ENCODE data around the gene PXDN.

Gene PXDN

DNA sequence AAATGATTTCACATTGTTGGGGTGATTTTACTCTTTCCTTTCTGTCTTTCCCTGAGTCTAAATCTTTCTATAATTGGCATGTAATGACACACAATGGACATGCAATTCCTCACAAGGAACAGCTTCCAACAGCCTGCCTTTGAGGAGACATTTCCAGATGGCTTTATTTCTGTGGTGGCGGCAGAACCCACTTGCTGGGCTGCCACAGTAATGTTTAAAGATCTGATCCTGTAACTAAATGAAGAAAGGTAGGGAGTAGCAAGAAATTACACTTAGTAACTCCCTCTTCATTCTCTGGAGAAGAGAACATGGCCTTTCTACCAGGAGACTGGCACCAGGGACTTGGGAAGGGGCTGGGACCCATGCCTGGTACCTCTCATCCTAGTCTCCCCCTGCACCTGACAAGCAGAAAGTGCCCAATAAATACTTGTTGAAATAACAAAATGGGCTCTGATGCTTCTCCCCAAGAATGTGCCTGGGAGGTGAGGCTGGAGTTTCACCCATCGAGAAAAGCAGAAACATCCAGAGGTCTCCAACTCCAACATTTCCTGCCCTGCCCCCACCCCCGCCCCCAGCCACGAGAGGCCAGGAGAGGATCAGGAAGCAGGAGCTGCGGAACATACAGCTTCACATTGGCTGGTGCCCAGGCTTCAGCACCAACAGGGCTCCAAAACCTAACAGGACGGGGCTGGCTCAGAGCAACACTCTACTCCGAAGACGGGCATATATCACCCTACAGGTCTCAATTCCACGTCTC, 92.1 kb downstream of the PXDN start:
- H3K36me3 ChIP-seq (ENCODE audit: control insufficient read depth, insufficient read depth, low read length), result peaks cover 4% of the 10 kb centered on the region
- H2BK120ac ChIP-seq (ENCODE audit: low read depth, low read length), result no peak overlapping the region
- no peak overlapping the region for H3K9ac ChIP-seq (ENCODE audit: low read length)
- no peak overlapping the region for H3K4ac ChIP-seq (ENCODE audit: low read depth, low read length)
- H3K18ac ChIP-seq (ENCODE audit: low read length), result no peak overlapping the region
- no peak for DNase-seq
- H3K79me2 ChIP-seq (ENCODE audit: control insufficient read depth, insufficient read depth, low read length), result no peaks in the 10 kb centered on the region
- WGBS (ENCODE audit: extremely low coverage, insufficient coverage, low lambda C conversion rate), result no CpG with 5 or more reads among the region's 9 CpGs
- peaks cover 2% of the 10 kb centered on the region for H3K79me1 ChIP-seq (ENCODE audit: low read length)
- H3K4me3 ChIP-seq (ENCODE audit: low read length), result no peak overlapping the region
- no peak overlapping the region for H4K5ac ChIP-seq (ENCODE audit: low read length)
- no peak overlapping the region for H3K27ac ChIP-seq (ENCODE audit: low read depth, low read length)
- H2BK5ac ChIP-seq (ENCODE audit: low read length), result no peak overlapping the region
- no peak overlapping the region for H2BK15ac ChIP-seq (replicated peaks; ENCODE audit: low read depth)
- no peak overlapping the region for H2AK5ac ChIP-seq (ENCODE audit: low read length)
- H3K27me3 ChIP-seq (ENCODE audit: insufficient read depth, low read length, poor library complexity), result no peaks in the 10 kb centered on the region
- H3K23ac ChIP-seq (ENCODE audit: low read length), result no peak overlapping the region
- no peak overlapping the region for H4K8ac ChIP-seq (ENCODE audit: low read depth, low read length)
- no peak overlapping the region for H3K56ac ChIP-seq (ENCODE audit: low read length)
- H3K4me1 ChIP-seq (ENCODE audit: control insufficient read depth, low read depth, low read length), result no peaks in the 10 kb centered on the region
- no peak overlapping the region for H3K4me2 ChIP-seq (ENCODE audit: low read length)

- Histone ChIP-seq H2AK5ac (ENCODE audit: low read length) (no peak overlapping the region), H3K4me1 (ENCODE audit: control insufficient read depth, low read depth, low read length) (no peaks in the 10 kb centered on the region), H3K18ac (ENCODE audit: low read length) (no peak overlapping the region), H2BK5ac (ENCODE audit: low read length) (no peak overlapping the region), H4K5ac (ENCODE audit: low read length) (no peak overlapping the region), H3K4me2 (ENCODE audit: low read length) (no peak overlapping the region), H3K79me2 (ENCODE audit: control insufficient read depth, insufficient read depth, low read length) (no peaks in the 10 kb centered on the region), H3K56ac (ENCODE audit: low read length) (no peak overlapping the region), H4K8ac (ENCODE audit: low read depth, low read length) (no peak overlapping the region), H3K9ac (ENCODE audit: low read length) (no peak overlapping the region), H3K27ac (ENCODE audit: low read depth, low read length) (no peak overlapping the region), H3K36me3 (ENCODE audit: control insufficient read depth, insufficient read depth, low read length) (peaks cover 4% of the 10 kb centered on the region), H3K27me3 (ENCODE audit: insufficient read depth, low read length, poor library complexity) (no peaks in the 10 kb centered on the region), H2BK15ac (replicated peaks; ENCODE audit: low read depth) (no peak overlapping the region), H3K4ac (ENCODE audit: low read depth, low read length) (no peak overlapping the region), H2BK120ac (ENCODE audit: low read depth, low read length) (no peak overlapping the region), H3K23ac (ENCODE audit: low read length) (no peak overlapping the region), H3K79me1 (ENCODE audit: low read length) (peaks cover 2% of the 10 kb centered on the region), H3K4me3 (ENCODE audit: low read length) (no peak overlapping the region)
- no CpG with 5 or more reads among the region's 16 CpGs for WGBS (ENCODE audit: extremely low coverage, insufficient coverage, low lambda C conversion rate)
- no peak for DNase-seq
Observed at GRCh38 chr2:1651121-1652033, 92.9 kb downstream of the PXDN start.

DNA sequence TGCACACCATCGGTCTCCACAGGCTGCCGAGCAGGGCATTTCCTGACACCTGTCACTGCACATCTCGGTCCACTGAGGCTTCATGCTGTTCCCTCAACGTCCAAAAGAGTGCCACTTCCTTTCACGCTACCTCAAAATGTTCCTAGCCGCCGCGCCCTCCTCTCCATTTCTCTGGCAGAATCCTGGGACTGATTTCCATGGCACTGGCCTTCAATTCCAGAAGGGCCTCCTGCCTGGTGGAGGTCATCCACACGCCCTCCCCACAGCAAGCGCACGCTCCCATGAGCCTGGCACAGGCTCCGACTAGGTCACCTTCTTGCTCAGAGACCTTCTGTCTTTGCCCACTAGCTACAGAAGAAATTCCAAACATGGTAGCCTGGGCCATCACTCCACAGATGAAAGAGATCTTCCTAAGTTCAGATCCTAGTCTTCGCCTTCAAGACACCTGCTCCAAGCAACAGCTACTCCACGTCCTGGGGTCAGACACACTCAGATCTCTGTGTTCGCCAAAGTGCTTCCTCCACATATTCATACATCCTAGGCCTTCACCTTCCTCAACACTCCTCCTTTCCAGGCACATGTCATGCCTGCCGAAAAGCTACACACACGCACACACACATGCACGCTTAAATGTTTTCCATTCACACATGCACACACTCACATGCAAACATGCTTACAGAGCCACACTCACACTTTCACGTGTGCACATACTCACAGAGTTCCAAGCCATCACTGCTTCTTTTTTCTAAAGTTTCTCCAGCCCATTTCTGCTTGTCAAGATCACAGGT, 94.0 kb downstream of the PXDN start:
- no peak overlapping the region for H3K56ac ChIP-seq (ENCODE audit: low read length)

GRCh38 chr2:1649103-1650084, 94.9 kb downstream of the PXDN start:
- H2BK15ac ChIP-seq (replicated peaks; ENCODE audit: low read depth), result no peak overlapping the region
- H3K79me1 ChIP-seq (ENCODE audit: low read length), result no peaks in the 10 kb centered on the region
- no peak for DNase-seq
- no peaks in the 10 kb centered on the region for H3K4me1 ChIP-seq (ENCODE audit: control insufficient read depth, low read depth, low read length)
- H3K18ac ChIP-seq (ENCODE audit: low read length), result no peak overlapping the region
- H3K4me3 ChIP-seq (ENCODE audit: low read length), result no peak overlapping the region
- no peak overlapping the region for H3K4me2 ChIP-seq (ENCODE audit: low read length)
- no peak overlapping the region for H3K4ac ChIP-seq (ENCODE audit: low read depth, low read length)
- no peak overlapping the region for H2AK5ac ChIP-seq (ENCODE audit: low read length)
- no CpG with 5 or more reads among the region's 58 CpGs for WGBS (ENCODE audit: extremely low coverage, insufficient coverage, low lambda C conversion rate)
- H3K36me3 ChIP-seq (ENCODE audit: control insufficient read depth, insufficient read depth, low read length), result peaks cover 4% of the 10 kb centered on the region
- no peak overlapping the region for H4K8ac ChIP-seq (ENCODE audit: low read depth, low read length)
- H3K79me2 ChIP-seq (ENCODE audit: control insufficient read depth, insufficient read depth, low read length), result no peaks in the 10 kb centered on the region
- H3K9ac ChIP-seq (ENCODE audit: low read length), result no peak overlapping the region
- H4K5ac ChIP-seq (ENCODE audit: low read length), result no peak overlapping the region
- H2BK120ac ChIP-seq (ENCODE audit: low read depth, low read length), result no peak overlapping the region
- H3K27me3 ChIP-seq (ENCODE audit: insufficient read depth, low read length, poor library complexity), result no peaks in the 10 kb centered on the region
- no peak overlapping the region for H3K23ac ChIP-seq (ENCODE audit: low read length)
- no peak overlapping the region for H3K56ac ChIP-seq (ENCODE audit: low read length)
- H3K27ac ChIP-seq (ENCODE audit: low read depth, low read length), result no peak overlapping the region
- H2BK5ac ChIP-seq (ENCODE audit: low read length), result no peak overlapping the region

More for the DNA sequence above, 94.0 kb downstream of the PXDN start:
- H3K4me3 ChIP-seq (ENCODE audit: low read length), result no peak overlapping the region
- H3K79me1 ChIP-seq (ENCODE audit: low read length), result peaks cover 1% of the 10 kb centered on the region
- no peak for DNase-seq
- no peak overlapping the region for H2BK5ac ChIP-seq (ENCODE audit: low read length)
- H4K8ac ChIP-seq (ENCODE audit: low read depth, low read length), result no peak overlapping the region
- H2BK120ac ChIP-seq (ENCODE audit: low read depth, low read length), result no peak overlapping the region
- no peak overlapping the region for H3K18ac ChIP-seq (ENCODE audit: low read length)
- H3K4me1 ChIP-seq (ENCODE audit: control insufficient read depth, low read depth, low read length), result no peaks in the 10 kb centered on the region
- no CpG with 5 or more reads among the region's 19 CpGs for WGBS (ENCODE audit: extremely low coverage, insufficient coverage, low lambda C conversion rate)
- no peaks in the 10 kb centered on the region for H3K27me3 ChIP-seq (ENCODE audit: insufficient read depth, low read length, poor library complexity)
- H3K9ac ChIP-seq (ENCODE audit: low read length), result no peak overlapping the region
- no peak overlapping the region for H2AK5ac ChIP-seq (ENCODE audit: low read length)
- no peaks in the 10 kb centered on the region for H3K79me2 ChIP-seq (ENCODE audit: control insufficient read depth, insufficient read depth, low read length)
- no peak overlapping the region for H2BK15ac ChIP-seq (replicated peaks; ENCODE audit: low read depth)
- no peak overlapping the region for H3K4ac ChIP-seq (ENCODE audit: low read depth, low read length)
- no peak overlapping the region for H4K5ac ChIP-seq (ENCODE audit: low read length)
- H3K23ac ChIP-seq (ENCODE audit: low read length), result no peak overlapping the region
- H3K4me2 ChIP-seq (ENCODE audit: low read length), result no peak overlapping the region
- peaks cover 4% of the 10 kb centered on the region for H3K36me3 ChIP-seq (ENCODE audit: control insufficient read depth, insufficient read depth, low read length)
- no peak overlapping the region for H3K27ac ChIP-seq (ENCODE audit: low read depth, low read length)

Data from mesendoderm (in vitro differentiated cells).